HepG2 (cell line): ENCODE results near the gene CIROP. TPM values are rescaled to one million over a fixed set of nuclear protein-coding genes. Genes with fewer than 3 reads are reported as not detected.
A peak's percentile ranks its signal among the peaks of the same experiment; 100 is the strongest.

Experiments used
- AKAP8 ChIP-seq: sonication (generic); formaldehyde crosslinking; IDR thresholded peaks from 2 replicates; pipeline ENCODE4 v1.5.1; 2020; ENCODE audit warnings: mild to moderate bottlenecking, missing genetic modification reagents
- ATRX ChIP-seq: sonication (generic); formaldehyde crosslinking; IDR thresholded peaks from 2 replicates; pipeline ENCODE4 v1.4.0; 2020; ENCODE audit warnings: missing genetic modification reagents, borderline replicate concordance
- ELF1 ChIP-seq: sonication (generic); formaldehyde crosslinking; IDR thresholded peaks from 2 replicates; pipeline ENCODE4 v1.4.0; 2020; ENCODE audit warnings: missing genetic modification reagents
- HDAC2 ChIP-seq: sonication (generic); formaldehyde crosslinking; IDR thresholded peaks from 2 replicates; pipeline ENCODE4 v1.4.0; 2020; ENCODE audit warnings: missing genetic modification reagents
- HNF4A ChIP-seq: sonication (generic); formaldehyde crosslinking; IDR thresholded peaks from 2 replicates; pipeline ENCODE4 v1.4.0; 2020; ENCODE audit warnings: missing genetic modification reagents
- JUND ChIP-seq: sonication (generic); formaldehyde crosslinking; IDR thresholded peaks from 2 replicates; pipeline ENCODE4 v1.8.0; 2022; ENCODE audit warnings: mild to moderate bottlenecking, missing genetic modification reagents
- LCORL ChIP-seq, 2 experiments: fragments of 450-650 bp in 1 of 2; sonication (generic) in 1 of 2; formaldehyde crosslinking in 1 of 2; IDR thresholded peaks; 2 replicates each; pipeline versions ENCODE4 v1.5.0 to v1.6.1; 2017 to 2020; ENCODE audit warnings: antibody characterized with exemption in 1 of 2, missing genetic modification reagents in 1 of 2
- MAZ ChIP-seq, 2 experiments: sonication (generic) in 1 of 2; formaldehyde crosslinking in 1 of 2; IDR thresholded peaks; 2 replicates each; pipeline versions ENCODE4 v1.5.0 to v1.6.1; 2012 to 2020; ENCODE audit warnings: low read depth in 2 of 2, mild to moderate bottlenecking in 2 of 2, borderline replicate concordance in 1 of 2, improper control_type of control experiment in 1 of 2, low read length in 1 of 2, missing genetic modification reagents in 1 of 2, moderate library complexity in 1 of 2
- ONECUT2 ChIP-seq: sonication (generic); formaldehyde crosslinking; IDR thresholded peaks from 2 replicates; pipeline ENCODE4 v1.4.0; 2020; ENCODE audit warnings: missing genetic modification reagents
- POLR2AphosphoS2 ChIP-seq: IDR thresholded peaks from 2 replicates; pipeline ENCODE4 v1.6.1; 2011; ENCODE audit warnings: low read depth, low read length, improper control_type of control experiment
- SNRNP70 ChIP-seq: fragments of 200-400 bp; formaldehyde crosslinking; IDR thresholded peaks from 2 replicates; pipeline ENCODE4 v1.6.1; 2017; ENCODE audit warnings: mild to moderate bottlenecking, low read depth, low read length, moderate library complexity
- TARDBP ChIP-seq: sonication (generic); formaldehyde crosslinking; IDR thresholded peaks from 2 replicates; pipeline ENCODE4 v1.8.0; 2022; ENCODE audit warnings: mild to moderate bottlenecking, missing genetic modification reagents
- WIZ ChIP-seq: sonication (generic); formaldehyde crosslinking; IDR thresholded peaks from 2 replicates; pipeline ENCODE4 v1.5.1; 2020; ENCODE audit warnings: mild to moderate bottlenecking, missing genetic modification reagents
- ZKSCAN8 ChIP-seq: IDR thresholded peaks from 2 replicates; pipeline ENCODE4 v1.6.1; 2016; ENCODE audit warnings: borderline replicate concordance, missing genetic modification reagents, missing compliant biosample characterization
- ZNF160 ChIP-seq: sonication (generic); formaldehyde crosslinking; IDR thresholded peaks from 2 replicates; pipeline ENCODE4 v1.8.0; 2022; ENCODE audit warnings: mild to moderate bottlenecking, inconsistent platforms, missing genetic modification reagents
- ZNF205 ChIP-seq: IDR thresholded peaks from 2 replicates; pipeline ENCODE4 v1.6.1; 2018; ENCODE audit warnings: missing biosample characterization, missing genetic modification reagents
- ZNF232 ChIP-seq: sonication (generic); formaldehyde crosslinking; IDR thresholded peaks from 2 replicates; pipeline ENCODE4 v1.4.0; 2020; ENCODE audit warnings: missing genetic modification reagents, borderline replicate concordance
- ZNF33B ChIP-seq: sonication (generic); formaldehyde crosslinking; IDR thresholded peaks from 2 replicates; pipeline ENCODE4 v1.5.1; 2020; ENCODE audit warnings: mild to moderate bottlenecking, missing genetic modification reagents
- ZSCAN31 ChIP-seq: sonication (generic); formaldehyde crosslinking; IDR thresholded peaks from 2 replicates; pipeline ENCODE4 v1.5.0; 2020; ENCODE audit warnings: low read depth, mild to moderate bottlenecking, missing genetic modification reagents
- polyA plus RNA-seq, 8 experiments: library from polyadenylated mRNA; depleted of rRNA in 3 of 8; stranded (reverse) in 7 of 8; unstranded in 1 of 8; fragments of >200 nt; fragmentation: Illumina TruSeq in 4 of 8; extraction: Trizol in 4 of 8; gene quantifications; 2 replicates each; pipeline versions ENCODE4 v1.2.1 to v1.2.3, GENCODE V29; 2011 to 2016; ENCODE audit warnings: low read depth in 4 of 8, missing spikeins in 1 of 8, mixed read lengths in 1 of 8; ENCODE audit not compliant: insufficient read depth in 1 of 8
- total RNA-seq, 5 experiments: library from RNA; depleted of rRNA; stranded (reverse); fragments of >200 nt; fragmentation: Illumina TruSeq; extraction: Trizol; gene quantifications; 2 replicates each; pipeline ENCODE4 v1.2.3, GENCODE V29; 2016; ENCODE audit warnings: low read depth in 1 of 5
- TF ChIP-seq, protein P1 (sequence below): sonication (generic); formaldehyde crosslinking; IDR thresholded peaks from 2 replicates; pipeline ENCODE4 v1.5.0; 2020; ENCODE audit warnings: mild to moderate bottlenecking, missing genetic modification reagents, borderline replicate concordance
- TF ChIP-seq, protein P2 (sequence below): sonication (generic); formaldehyde crosslinking; IDR thresholded peaks from 2 replicates; pipeline ENCODE4 v1.5.0; 2020; ENCODE audit warnings: mild to moderate bottlenecking, missing genetic modification reagents

Gene CIROP
- total and polyA plus RNA-seq, 2 of the 13 experiments (the other 11 are each of a cell fraction or from before 2014, with no cell fraction given), result 0.07 TPM; not detected in 1

DNA sequence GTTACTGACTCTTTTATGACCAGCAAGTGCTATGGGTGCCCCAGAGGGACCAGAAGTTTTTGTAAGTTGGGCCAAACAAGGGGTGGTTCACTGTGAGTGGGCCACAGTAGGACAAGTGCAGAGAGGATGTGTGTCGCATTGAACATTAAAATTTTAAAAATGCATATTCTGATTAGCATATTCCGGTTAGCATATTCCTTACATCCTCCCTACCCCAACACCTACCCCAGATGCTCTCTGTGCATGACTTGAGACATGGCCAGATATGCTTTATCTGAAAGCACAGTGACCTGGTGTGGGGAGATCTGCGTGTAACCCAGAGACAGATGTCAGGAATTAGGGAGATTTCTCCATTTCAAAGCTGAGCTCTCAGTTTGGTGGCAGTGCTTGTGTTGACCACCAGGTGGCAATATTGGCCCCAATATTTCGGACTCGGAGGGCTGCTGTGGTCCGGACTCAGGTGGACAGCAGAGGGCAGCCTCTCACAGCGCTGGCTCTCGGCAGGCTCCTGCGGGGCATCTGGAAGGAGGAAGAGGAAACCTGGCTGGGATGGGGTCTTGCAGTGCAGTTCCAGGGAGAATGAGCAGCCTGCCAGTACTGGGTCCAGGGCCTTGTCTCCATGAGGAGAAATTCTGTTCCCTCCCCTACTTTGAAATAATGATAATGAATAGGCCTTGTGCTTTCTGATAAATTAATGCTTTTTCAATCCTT lies 15.9 kb upstream of the CIROP start (continued):
- TF ChIP-seq MAZ (IDR thresholded peaks at IDR 0.05; ENCODE audit: borderline replicate concordance, low read depth, low read length), result peak; percentile 66; the same call in 1 of the 2 replicates
- TF ChIP-seq MAZ (CRISPR knock-in tag; IDR thresholded peaks at IDR 0.05; ENCODE audit: low read depth), result 0 out of 2 replicates have a peak, but pooled peaks have one; percentile 40
- TF ChIP-seq SNRNP70, result no peak
- peak; percentile 62 for TF ChIP-seq ELF1 (CRISPR knock-in tag)
- TF ChIP-seq HDAC2, result peak; percentile 92
- TF ChIP-seq ZSCAN31, result 0 out of 2 replicates have a peak, but pooled peaks have one; percentile 53
- TF ChIP-seq, protein P1, sequence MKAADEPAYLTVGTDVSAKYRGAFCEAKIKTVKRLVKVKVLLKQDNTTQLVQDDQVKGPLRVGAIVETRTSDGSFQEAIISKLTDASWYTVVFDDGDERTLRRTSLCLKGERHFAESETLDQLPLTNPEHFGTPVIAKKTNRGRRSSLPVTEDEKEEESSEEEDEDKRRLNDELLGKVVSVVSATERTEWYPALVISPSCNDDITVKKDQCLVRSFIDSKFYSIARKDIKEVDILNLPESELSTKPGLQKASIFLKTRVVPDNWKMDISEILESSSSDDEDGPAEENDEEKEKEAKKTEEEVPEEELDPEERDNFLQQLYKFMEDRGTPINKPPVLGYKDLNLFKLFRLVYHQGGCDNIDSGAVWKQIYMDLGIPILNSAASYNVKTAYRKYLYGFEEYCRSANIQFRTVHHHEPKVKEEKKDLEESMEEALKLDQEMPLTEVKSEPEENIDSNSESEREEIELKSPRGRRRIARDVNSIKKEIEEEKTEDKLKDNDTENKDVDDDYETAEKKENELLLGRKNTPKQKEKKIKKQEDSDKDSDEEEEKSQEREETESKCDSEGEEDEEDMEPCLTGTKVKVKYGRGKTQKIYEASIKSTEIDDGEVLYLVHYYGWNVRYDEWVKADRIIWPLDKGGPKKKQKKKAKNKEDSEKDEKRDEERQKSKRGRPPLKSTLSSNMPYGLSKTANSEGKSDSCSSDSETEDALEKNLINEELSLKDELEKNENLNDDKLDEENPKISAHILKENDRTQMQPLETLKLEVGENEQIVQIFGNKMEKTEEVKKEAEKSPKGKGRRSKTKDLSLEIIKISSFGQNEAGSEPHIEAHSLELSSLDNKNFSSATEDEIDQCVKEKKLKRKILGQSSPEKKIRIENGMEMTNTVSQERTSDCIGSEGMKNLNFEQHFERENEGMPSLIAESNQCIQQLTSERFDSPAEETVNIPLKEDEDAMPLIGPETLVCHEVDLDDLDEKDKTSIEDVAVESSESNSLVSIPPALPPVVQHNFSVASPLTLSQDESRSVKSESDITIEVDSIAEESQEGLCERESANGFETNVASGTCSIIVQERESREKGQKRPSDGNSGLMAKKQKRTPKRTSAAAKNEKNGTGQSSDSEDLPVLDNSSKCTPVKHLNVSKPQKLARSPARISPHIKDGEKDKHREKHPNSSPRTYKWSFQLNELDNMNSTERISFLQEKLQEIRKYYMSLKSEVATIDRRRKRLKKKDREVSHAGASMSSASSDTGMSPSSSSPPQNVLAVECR (CRISPR knock-in tag), result no peak; the same call in 1 of the 2 replicates
- TF ChIP-seq AKAP8, result 0 out of 2 replicates have a peak, but pooled peaks have one; percentile 22
- peak; percentile 78 for TF ChIP-seq TARDBP (CRISPR knock-in tag)
- TF ChIP-seq LCORL (IDR thresholded peaks at IDR 0.05), result no peak
- peak; percentile 93 for TF ChIP-seq LCORL (CRISPR knock-in tag; IDR thresholded peaks at IDR 0.05)
- TF ChIP-seq ZNF232 (CRISPR knock-in tag), result peak; percentile 65; the same call in 1 of the 2 replicates
- TF ChIP-seq ONECUT2, result peak; percentile 50; the same call in 1 of the 2 replicates
- TF ChIP-seq JUND, result 0 out of 2 replicates have a peak, but pooled peaks have one; percentile 65
- peak; percentile 55; the same call in 1 of the 2 replicates for TF ChIP-seq ZNF33B (CRISPR knock-in tag)
- TF ChIP-seq ZNF160 (CRISPR knock-in tag), result no peak
- no peak for TF ChIP-seq HNF4A (CRISPR knock-in tag)
- no peak for TF ChIP-seq POLR2AphosphoS2
- TF ChIP-seq ZNF205 (CRISPR knock-in tag), result peak; percentile 97
- peak; percentile 78 for TF ChIP-seq ZKSCAN8 (CRISPR knock-in tag)
- no peak for TF ChIP-seq ATRX (CRISPR knock-in tag)
- TF ChIP-seq, protein P2, sequence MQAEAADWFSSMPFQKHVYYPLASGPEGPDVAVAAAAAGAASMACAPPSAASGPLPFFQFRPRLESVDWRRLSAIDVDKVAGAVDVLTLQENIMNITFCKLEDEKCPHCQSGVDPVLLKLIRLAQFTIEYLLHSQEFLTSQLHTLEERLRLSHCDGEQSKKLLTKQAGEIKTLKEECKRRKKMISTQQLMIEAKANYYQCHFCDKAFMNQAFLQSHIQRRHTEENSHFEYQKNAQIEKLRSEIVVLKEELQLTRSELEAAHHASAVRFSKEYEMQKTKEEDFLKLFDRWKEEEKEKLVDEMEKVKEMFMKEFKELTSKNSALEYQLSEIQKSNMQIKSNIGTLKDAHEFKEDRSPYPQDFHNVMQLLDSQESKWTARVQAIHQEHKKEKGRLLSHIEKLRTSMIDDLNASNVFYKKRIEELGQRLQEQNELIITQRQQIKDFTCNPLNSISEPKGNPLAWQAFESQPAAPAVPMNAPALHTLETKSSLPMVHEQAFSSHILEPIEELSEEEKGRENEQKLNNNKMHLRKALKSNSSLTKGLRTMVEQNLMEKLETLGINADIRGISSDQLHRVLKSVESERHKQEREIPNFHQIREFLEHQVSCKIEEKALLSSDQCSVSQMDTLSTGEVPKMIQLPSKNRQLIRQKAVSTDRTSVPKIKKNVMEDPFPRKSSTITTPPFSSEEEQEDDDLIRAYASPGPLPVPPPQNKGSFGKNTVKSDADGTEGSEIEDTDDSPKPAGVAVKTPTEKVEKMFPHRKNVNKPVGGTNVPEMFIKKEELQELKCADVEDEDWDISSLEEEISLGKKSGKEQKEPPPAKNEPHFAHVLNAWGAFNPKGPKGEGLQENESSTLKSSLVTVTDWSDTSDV (CRISPR knock-in tag), result no peak
- TF ChIP-seq WIZ (CRISPR knock-in tag), result no peak
